ENCODE results near the gene SNRPD3. TPM values are rescaled to one million over a fixed set of nuclear protein-coding genes. Genes with fewer than 3 reads are reported as not detected.
A peak's percentile ranks its signal among the peaks of the same experiment; 100 is the strongest.

SNRPD3 gene
- total and polyA plus RNA-seq, 8 donors, result 75.6 to 153 (median 115) TPM

- no peaks in the 10 kb centered on the region for H3K36me3 ChIP-seq
- H3K4me1 ChIP-seq, result peaks cover 14 to 42% (median 38%) of the 10 kb centered on the region in 4 donors
- no peak overlapping the region for H3K4me3 ChIP-seq
- intact Hi-C loops (cut with DNase I; ENCODE audit: low total_unique reads), result no loop called here
- H3K9me3 ChIP-seq, result no peaks in the 10 kb centered on the region
- no peak for DNase-seq
- no peaks in the 10 kb centered on the region for H3K27me3 ChIP-seq
- no peak overlapping the region for H3K27ac ChIP-seq
- no peak for TF ChIP-seq EP300 (IDR thresholded peaks at IDR 0.05)
- TF ChIP-seq CTCF (IDR thresholded peaks at IDR 0.05), result no peak
- TF ChIP-seq POLR2A (IDR thresholded peaks at IDR 0.05), result no peak
- no peak for TF ChIP-seq POLR2AphosphoS5 (IDR thresholded peaks at IDR 0.05)
- WGBS, 5 donors, result 79 to 93% (median 89%) methylated on average over 3 of the region's 3 CpGs
Observed at GRCh38 chr22:24518228-24518627, 37.6 kb upstream of the SNRPD3 start.

GRCh38 chr22:24518771-24519485 lies 36.9 kb upstream of the SNRPD3 start:
- TF ChIP-seq EP300 (IDR thresholded peaks at IDR 0.05) (no peak), POLR2AphosphoS5 (IDR thresholded peaks at IDR 0.05) (no peak), POLR2A (IDR thresholded peaks at IDR 0.05) (no peak), CTCF (IDR thresholded peaks at IDR 0.05) (no peak)
- H3K9me3 ChIP-seq, result no peaks in the 10 kb centered on the region
- no peaks in the 10 kb centered on the region for H3K27me3 ChIP-seq
- WGBS, 5 donors, result 72 to 86% (median 83%) methylated on average over 9 of the region's 9 CpGs
- DNase-seq, result no peak
- H3K4me3 ChIP-seq, result no peak overlapping the region
- intact Hi-C loops (cut with DNase I; ENCODE audit: low total_unique reads), result no loop called here
- no peaks in the 10 kb centered on the region for H3K36me3 ChIP-seq
- peaks cover 14 to 45% (median 39%) of the 10 kb centered on the region in 4 donors for H3K4me1 ChIP-seq
- H3K27ac ChIP-seq, result no peak overlapping the region

- intact Hi-C loops (cut with DNase I; ENCODE audit: low total_unique reads), result no loop called here
- no peak overlapping the region for H3K27ac ChIP-seq
- peaks cover 12 to 44% (median 39%) of the 10 kb centered on the region in 4 donors for H3K4me1 ChIP-seq
- no peaks in the 10 kb centered on the region for H3K9me3 ChIP-seq
- WGBS, 5 donors, result 48 to 78% (median 69%) methylated on average over 5 of the region's 5 CpGs
- DNase-seq, result no peak
- H3K36me3 ChIP-seq, result no peaks in the 10 kb centered on the region
- H3K4me3 ChIP-seq, result no peak overlapping the region
- TF ChIP-seq POLR2AphosphoS5 (IDR thresholded peaks at IDR 0.05) (no peak), EP300 (IDR thresholded peaks at IDR 0.05) (no peak), CTCF (IDR thresholded peaks at IDR 0.05) (no peak), POLR2A (IDR thresholded peaks at IDR 0.05) (no peak)
- H3K27me3 ChIP-seq, result no peaks in the 10 kb centered on the region
Observed at GRCh38 chr22:24519496-24519895, 36.3 kb upstream of the SNRPD3 start.

GRCh38 chr22:24521791-24522245 lies 34.0 kb upstream of the SNRPD3 start:
- 23 to 37% (median 27%) methylated on average over 8 of the region's 8 CpGs for WGBS, 5 donors
- no peak overlapping the region for H3K4me3 ChIP-seq
- H3K27me3 ChIP-seq, result no peaks in the 10 kb centered on the region

More at GRCh38 chr22:24521791-24522245, 34.0 kb upstream of the SNRPD3 start:
- peak; percentile 76 to 92 for DNase-seq
- TF ChIP-seq POLR2AphosphoS5 (IDR thresholded peaks at IDR 0.05) (peak in 1 of 3 donors; percentile 32), POLR2A (IDR thresholded peaks at IDR 0.05) (no peak), EP300 (IDR thresholded peaks at IDR 0.05) (no peak), CTCF (IDR thresholded peaks at IDR 0.05) (peak in 4 of 7 experiments; percentile 24 to 75 (median 54))
- H3K4me1 ChIP-seq, result peaks cover 13 to 41% (median 37%) of the 10 kb centered on the region in 4 donors
- H3K9me3 ChIP-seq, result no peaks in the 10 kb centered on the region
- intact Hi-C loops (cut with DNase I; ENCODE audit: low total_unique reads), result loop anchor here (5.0 to 10.0 kb wide), 2 partner anchors 85 to 197 kb away; no protein-coding TSS in a partner anchor
- no peak overlapping the region for H3K27ac ChIP-seq
- H3K36me3 ChIP-seq, result no peaks in the 10 kb centered on the region

Measured in stomach (tissue), 9 donors.